ENCODE data around the gene PI4KA.
"Not testable (repeated sequence)": the region's sequence is repeated elsewhere in the genome, so short reads cannot be mapped to it uniquely, and the experiment has no call there.

Gene PI4KA

GRCh38 chr22:20717981-20718380 is 140.6 kb downstream of the PI4KA start:
- no CpG with 5 or more reads among the region's 7 CpGs for WGBS (ENCODE audit: extremely low coverage, insufficient coverage, insufficient read length)
- H2AFZ ChIP-seq (ENCODE audit: insufficient read depth, low read length, poor library complexity); H4K12ac ChIP-seq (ENCODE audit: low read depth, low read length): not testable (repeated sequence)

GRCh38 chr22:20717213-20717866 is 141.3 kb downstream of the PI4KA start:
- not testable (repeated sequence) for DNase-seq; H3K14ac ChIP-seq (ENCODE audit: low read length)

More at GRCh38 chr22:20717981-20718380, 140.6 kb downstream of the PI4KA start:
- H3K14ac ChIP-seq (ENCODE audit: low read length); H2AK5ac ChIP-seq (ENCODE audit: low read length); H3K79me1 ChIP-seq (ENCODE audit: low read length); H4K8ac ChIP-seq (ENCODE audit: low read depth, low read length); H2BK5ac ChIP-seq (ENCODE audit: low read depth, low read length, poor library complexity); H3K4me3 ChIP-seq (ENCODE audit: low read depth, low read length); H3K9ac ChIP-seq (ENCODE audit: low read length); H3K4me1 ChIP-seq (ENCODE audit: control insufficient read depth in 1 of 2, insufficient read depth in 2 of 2, low read length in 2 of 2); DNase-seq; H2BK120ac ChIP-seq (ENCODE audit: insufficient read depth, low read length, poor library complexity); H3K18ac ChIP-seq (ENCODE audit: low read length); H3K79me2 ChIP-seq (ENCODE audit: control insufficient read depth, insufficient read depth, low read length, poor library complexity); H3K4ac ChIP-seq (ENCODE audit: low read depth, low read length); H3K23ac ChIP-seq (ENCODE audit: low read length); H3K27me3 ChIP-seq (ENCODE audit: insufficient read depth, low read length); H3K27ac ChIP-seq (ENCODE audit: low read depth, low read length); H3K4me2 ChIP-seq (ENCODE audit: low read length); H3K9me3 ChIP-seq (ENCODE audit: insufficient read depth, low read depth, low read length); H4K91ac ChIP-seq (ENCODE audit: low read depth, low read length); H2BK12ac ChIP-seq (ENCODE audit: low read length): not testable (repeated sequence)
- H3K36me3 ChIP-seq (ENCODE audit: control insufficient read depth in 1 of 2, insufficient read depth in 2 of 2, low read length in 2 of 2): peaks cover 9 to 15% of the 10 kb centered on the region in 2 experiments

GRCh38 chr22:20713116-20713515 is 145.5 kb downstream of the PI4KA start:
- H3K9ac ChIP-seq (ENCODE audit: low read length); H4K8ac ChIP-seq (ENCODE audit: low read depth, low read length); H3K27me3 ChIP-seq (ENCODE audit: insufficient read depth, low read length); H2BK5ac ChIP-seq (ENCODE audit: low read depth, low read length, poor library complexity); H3K79me2 ChIP-seq (ENCODE audit: control insufficient read depth, insufficient read depth, low read length, poor library complexity); H3K14ac ChIP-seq (ENCODE audit: low read length); H3K4me3 ChIP-seq (ENCODE audit: low read depth, low read length); H2BK120ac ChIP-seq (ENCODE audit: insufficient read depth, low read length, poor library complexity); H3K4me2 ChIP-seq (ENCODE audit: low read length); H4K91ac ChIP-seq (ENCODE audit: low read depth, low read length); H3K4me1 ChIP-seq (ENCODE audit: control insufficient read depth in 1 of 2, insufficient read depth in 2 of 2, low read length in 2 of 2); H3K9me3 ChIP-seq (ENCODE audit: insufficient read depth, low read depth, low read length); H3K23ac ChIP-seq (ENCODE audit: low read length); DNase-seq; H4K12ac ChIP-seq (ENCODE audit: low read depth, low read length); H3K18ac ChIP-seq (ENCODE audit: low read length); H2AFZ ChIP-seq (ENCODE audit: insufficient read depth, low read length, poor library complexity); H3K4ac ChIP-seq (ENCODE audit: low read depth, low read length); H3K27ac ChIP-seq (ENCODE audit: low read depth, low read length); H2BK12ac ChIP-seq (ENCODE audit: low read length); H2AK5ac ChIP-seq (ENCODE audit: low read length); H3K79me1 ChIP-seq (ENCODE audit: low read length): not testable (repeated sequence)
- whole genome bisulfite sequencing (ENCODE audit: extremely low coverage, insufficient coverage, insufficient read length): no CpG with 5 or more reads among the region's 13 CpGs
- peaks cover 9 to 16% of the 10 kb centered on the region in 2 experiments for H3K36me3 ChIP-seq (ENCODE audit: control insufficient read depth in 1 of 2, insufficient read depth in 2 of 2, low read length in 2 of 2)

More at GRCh38 chr22:20717213-20717866, 141.3 kb downstream of the PI4KA start:
- peaks cover 11 to 15% of the 10 kb centered on the region in 2 experiments for H3K36me3 ChIP-seq (ENCODE audit: control insufficient read depth in 1 of 2, insufficient read depth in 2 of 2, low read length in 2 of 2)
- not testable (repeated sequence) for H2AFZ ChIP-seq (ENCODE audit: insufficient read depth, low read length, poor library complexity); H2BK5ac ChIP-seq (ENCODE audit: low read depth, low read length, poor library complexity); H3K4me2 ChIP-seq (ENCODE audit: low read length); H3K9me3 ChIP-seq (ENCODE audit: insufficient read depth, low read depth, low read length); H3K4ac ChIP-seq (ENCODE audit: low read depth, low read length); H4K8ac ChIP-seq (ENCODE audit: low read depth, low read length); H3K4me1 ChIP-seq (ENCODE audit: control insufficient read depth in 1 of 2, insufficient read depth in 2 of 2, low read length in 2 of 2); H4K91ac ChIP-seq (ENCODE audit: low read depth, low read length); H3K23ac ChIP-seq (ENCODE audit: low read length); H3K18ac ChIP-seq (ENCODE audit: low read length); H2BK12ac ChIP-seq (ENCODE audit: low read length); H3K79me1 ChIP-seq (ENCODE audit: low read length); H4K12ac ChIP-seq (ENCODE audit: low read depth, low read length); H3K27ac ChIP-seq (ENCODE audit: low read depth, low read length); H2BK120ac ChIP-seq (ENCODE audit: insufficient read depth, low read length, poor library complexity); H3K79me2 ChIP-seq (ENCODE audit: control insufficient read depth, insufficient read depth, low read length, poor library complexity); H3K9ac ChIP-seq (ENCODE audit: low read length); H3K4me3 ChIP-seq (ENCODE audit: low read depth, low read length); H2AK5ac ChIP-seq (ENCODE audit: low read length); H3K27me3 ChIP-seq (ENCODE audit: insufficient read depth, low read length)
- WGBS (ENCODE audit: extremely low coverage, insufficient coverage, insufficient read length): no CpG with 5 or more reads among the region's 17 CpGs

- H3K36me3 ChIP-seq (ENCODE audit: control insufficient read depth in 1 of 2, insufficient read depth in 2 of 2, low read length in 2 of 2): peaks cover 6 to 12% of the 10 kb centered on the region in 2 experiments
- not testable (repeated sequence) for H3K4me1 ChIP-seq (ENCODE audit: control insufficient read depth in 1 of 2, insufficient read depth in 2 of 2, low read length in 2 of 2); H2BK120ac ChIP-seq (ENCODE audit: insufficient read depth, low read length, poor library complexity); H3K9ac ChIP-seq (ENCODE audit: low read length); H2AK5ac ChIP-seq (ENCODE audit: low read length); H3K79me2 ChIP-seq (ENCODE audit: control insufficient read depth, insufficient read depth, low read length, poor library complexity); H3K4ac ChIP-seq (ENCODE audit: low read depth, low read length); H2AFZ ChIP-seq (ENCODE audit: insufficient read depth, low read length, poor library complexity); H3K4me3 ChIP-seq (ENCODE audit: low read depth, low read length); H3K18ac ChIP-seq (ENCODE audit: low read length); DNase-seq; H3K23ac ChIP-seq (ENCODE audit: low read length); H2BK12ac ChIP-seq (ENCODE audit: low read length); H3K4me2 ChIP-seq (ENCODE audit: low read length); H3K9me3 ChIP-seq (ENCODE audit: insufficient read depth, low read depth, low read length); H4K12ac ChIP-seq (ENCODE audit: low read depth, low read length); H3K79me1 ChIP-seq (ENCODE audit: low read length); H3K14ac ChIP-seq (ENCODE audit: low read length); H3K27ac ChIP-seq (ENCODE audit: low read depth, low read length); H3K27me3 ChIP-seq (ENCODE audit: insufficient read depth, low read length); H2BK5ac ChIP-seq (ENCODE audit: low read depth, low read length, poor library complexity); H4K91ac ChIP-seq (ENCODE audit: low read depth, low read length); H4K8ac ChIP-seq (ENCODE audit: low read depth, low read length)
- WGBS (ENCODE audit: extremely low coverage, insufficient coverage, insufficient read length): no CpG with 5 or more reads among the region's 11 CpGs
These were observed 148.6 kb downstream of the PI4KA start for GRCh38 chr22:20709966-20710365.
